ENCODE measurements around the gene ZFX. TPM values are rescaled to one million over a fixed set of nuclear protein-coding genes. Genes with fewer than 3 reads are reported as not detected.
A peak's percentile ranks its signal among the peaks of the same experiment; 100 is the strongest.

Gene ZFX
- total RNA-seq, 2 donors from 2014 or later: 57.7 to 78.1 TPM

- no peaks in the 10 kb centered on the region for H3K36me3 Mint-ChIP-seq
- H3K4me1 Mint-ChIP-seq (ENCODE audit: low read depth in 2 of 2): peaks cover 37 to 48% of the 10 kb centered on the region in 2 donors
- no peak overlapping the region for H3K27ac Mint-ChIP-seq
- ATAC-seq (no peak), DNase-seq (ENCODE audit: low spot score) (no peak)
- no peak overlapping the region for H3K4me3 Mint-ChIP-seq
- H3K27me3 Mint-ChIP-seq: no peaks in the 10 kb centered on the region
- no peaks in the 10 kb centered on the region for H3K9me3 Mint-ChIP-seq
These were observed 47.0 kb downstream of the ZFX start for GRCh38 chrX:24196509-24196908.

GRCh38 chrX:24198101-24198500, 48.6 kb downstream of the ZFX start:
- ATAC-seq (no peak), DNase-seq (ENCODE audit: low spot score) (no peak)
- Mint-ChIP-seq H3K4me3 (no peak overlapping the region), H3K27ac (no peak overlapping the region), H3K27me3 (no peaks in the 10 kb centered on the region), H3K9me3 (no peaks in the 10 kb centered on the region), H3K4me1 (ENCODE audit: low read depth in 2 of 2) (peaks cover 49 to 53% of the 10 kb centered on the region in 2 donors), H3K36me3 (no peaks in the 10 kb centered on the region)

- Mint-ChIP-seq H3K27ac (peak overlapping the region in 1 of 2 donors; percentile 42), H3K36me3 (no peaks in the 10 kb centered on the region), H3K9me3 (no peaks in the 10 kb centered on the region), H3K4me1 (ENCODE audit: low read depth in 2 of 2) (peaks cover 58 to 59% of the 10 kb centered on the region in 2 donors), H3K4me3 (peak overlapping the region; percentile 30), H3K27me3 (no peaks in the 10 kb centered on the region)
- DNase-seq (ENCODE audit: low spot score): no peak
- no peak for ATAC-seq
These were observed 50.6 kb downstream of the ZFX start for GRCh38 chrX:24200133-24200532.

GRCh38 chrX:24201216-24201615, 51.7 kb downstream of the ZFX start:
- Mint-ChIP-seq H3K36me3 (no peaks in the 10 kb centered on the region), H3K4me3 (no peak overlapping the region), H3K9me3 (no peaks in the 10 kb centered on the region), H3K27ac (no peak overlapping the region), H3K27me3 (no peaks in the 10 kb centered on the region), H3K4me1 (ENCODE audit: low read depth in 2 of 2) (peaks cover 52 to 58% of the 10 kb centered on the region in 2 donors)
- DNase-seq (ENCODE audit: low spot score) (no peak), ATAC-seq (no peak)

GRCh38 chrX:24202465-24203031, 53.0 kb downstream of the ZFX start:
- H3K27me3 Mint-ChIP-seq: no peaks in the 10 kb centered on the region
- DNase-seq (ENCODE audit: low spot score): no peak
- peaks cover 48 to 49% of the 10 kb centered on the region in 2 donors for H3K4me1 Mint-ChIP-seq (ENCODE audit: low read depth in 2 of 2)
- no peak overlapping the region for H3K4me3 Mint-ChIP-seq
- no peaks in the 10 kb centered on the region for H3K36me3 Mint-ChIP-seq
- H3K9me3 Mint-ChIP-seq: no peaks in the 10 kb centered on the region
- ATAC-seq: no peak
- H3K27ac Mint-ChIP-seq: peak overlapping the region in 1 of 2 donors; percentile 7

- no peaks in the 10 kb centered on the region for H3K9me3 Mint-ChIP-seq
- peak overlapping the region in 1 of 2 donors; percentile 11 for H3K27ac Mint-ChIP-seq
- DNase-seq (ENCODE audit: low spot score): no peak
- H3K27me3 Mint-ChIP-seq: no peaks in the 10 kb centered on the region
- H3K4me1 Mint-ChIP-seq (ENCODE audit: low read depth in 2 of 2): peaks cover 48 to 49% of the 10 kb centered on the region in 2 donors
- H3K4me3 Mint-ChIP-seq: no peak overlapping the region
- no peaks in the 10 kb centered on the region for H3K36me3 Mint-ChIP-seq
- no peak for ATAC-seq
These were observed 53.7 kb downstream of the ZFX start for GRCh38 chrX:24203072-24203808.

GRCh38 chrX:24204331-24204730, 54.8 kb downstream of the ZFX start:
- H3K27ac Mint-ChIP-seq: peak overlapping the region; percentile 11 to 13
- H3K4me1 Mint-ChIP-seq (ENCODE audit: low read depth in 2 of 2): peaks cover 41 to 42% of the 10 kb centered on the region in 2 donors

GRCh38 chrX:24204958-24205357, 55.4 kb downstream of the ZFX start:
- Mint-ChIP-seq H3K27ac (peak overlapping the region; percentile 11 to 13), H3K4me1 (ENCODE audit: low read depth in 2 of 2) (peaks cover 37 to 39% of the 10 kb centered on the region in 2 donors), H3K27me3 (no peaks in the 10 kb centered on the region), H3K9me3 (no peaks in the 10 kb centered on the region), H3K4me3 (no peak overlapping the region), H3K36me3 (peaks cover under 1% of the 10 kb centered on the region)
- ATAC-seq (no peak), DNase-seq (ENCODE audit: low spot score) (no peak)

More at GRCh38 chrX:24204331-24204730, 54.8 kb downstream of the ZFX start:
- Mint-ChIP-seq H3K27me3 (no peaks in the 10 kb centered on the region), H3K36me3 (no peaks in the 10 kb centered on the region), H3K9me3 (no peaks in the 10 kb centered on the region), H3K4me3 (no peak overlapping the region)
- ATAC-seq (no peak), DNase-seq (ENCODE audit: low spot score) (no peak)

- no peaks in the 10 kb centered on the region for H3K27me3 Mint-ChIP-seq
- no peak overlapping the region for H3K27ac Mint-ChIP-seq
- H3K9me3 Mint-ChIP-seq: no peaks in the 10 kb centered on the region
- H3K4me3 Mint-ChIP-seq: no peak overlapping the region
- ATAC-seq (no peak), DNase-seq (ENCODE audit: low spot score) (no peak)
- H3K4me1 Mint-ChIP-seq (ENCODE audit: low read depth in 2 of 2): peaks cover 21 to 24% of the 10 kb centered on the region in 2 donors
- H3K36me3 Mint-ChIP-seq: peaks cover 9% of the 10 kb centered on the region
These were observed 58.3 kb downstream of the ZFX start for GRCh38 chrX:24207826-24208225.

- no peak overlapping the region for H3K27ac Mint-ChIP-seq
- ATAC-seq: no peak
- no peaks in the 10 kb centered on the region for H3K27me3 Mint-ChIP-seq
- peaks cover 9% of the 10 kb centered on the region for H3K36me3 Mint-ChIP-seq
- H3K9me3 Mint-ChIP-seq: no peaks in the 10 kb centered on the region
- no peak overlapping the region for H3K4me3 Mint-ChIP-seq
- DNase-seq (ENCODE audit: low spot score): no peak
- peaks cover 13 to 16% of the 10 kb centered on the region in 2 donors for H3K4me1 Mint-ChIP-seq (ENCODE audit: low read depth in 2 of 2)
These were observed 59.1 kb downstream of the ZFX start for GRCh38 chrX:24208496-24209240.

- Mint-ChIP-seq H3K27me3 (no peaks in the 10 kb centered on the region), H3K27ac (no peak overlapping the region), H3K9me3 (no peaks in the 10 kb centered on the region), H3K4me3 (no peak overlapping the region), H3K36me3 (peaks cover 9% of the 10 kb centered on the region), H3K4me1 (ENCODE audit: low read depth in 2 of 2) (peaks cover 0 to 4% of the 10 kb centered on the region in 2 donors)
- DNase-seq (ENCODE audit: low spot score): no peak
- no peak for ATAC-seq
These were observed 60.7 kb downstream of the ZFX start for GRCh38 chrX:24210190-24210589.

GRCh38 chrX:24214568-24214967, 65.0 kb downstream of the ZFX start:
- H3K9me3 Mint-ChIP-seq: no peaks in the 10 kb centered on the region
- H3K36me3 Mint-ChIP-seq: peaks cover 9% of the 10 kb centered on the region
- H3K27ac Mint-ChIP-seq: no peak overlapping the region
- peaks cover 3 to 7% of the 10 kb centered on the region in 2 donors for H3K4me1 Mint-ChIP-seq (ENCODE audit: low read depth in 2 of 2)
- H3K27me3 Mint-ChIP-seq: no peaks in the 10 kb centered on the region
- DNase-seq (ENCODE audit: low spot score) (no peak), ATAC-seq (no peak)
- no peak overlapping the region for H3K4me3 Mint-ChIP-seq

- Mint-ChIP-seq H3K27ac (no peak overlapping the region), H3K4me3 (no peak overlapping the region), H3K36me3 (peaks cover 5% of the 10 kb centered on the region), H3K27me3 (no peaks in the 10 kb centered on the region), H3K9me3 (no peaks in the 10 kb centered on the region), H3K4me1 (ENCODE audit: low read depth in 2 of 2) (peaks cover 3 to 7% of the 10 kb centered on the region in 2 donors)
- DNase-seq (ENCODE audit: low spot score) (no peak), ATAC-seq (no peak)
These were observed 65.7 kb downstream of the ZFX start for GRCh38 chrX:24215272-24215671.

- H3K36me3 Mint-ChIP-seq: peaks cover under 1% of the 10 kb centered on the region
- no peak overlapping the region for H3K27ac Mint-ChIP-seq
- H3K27me3 Mint-ChIP-seq: no peaks in the 10 kb centered on the region
- H3K4me1 Mint-ChIP-seq (ENCODE audit: low read depth in 2 of 2): peaks cover 3 to 4% of the 10 kb centered on the region in 2 donors
- no peak for DNase-seq (ENCODE audit: low spot score)
- no peak overlapping the region for H3K4me3 Mint-ChIP-seq
- H3K9me3 Mint-ChIP-seq: no peaks in the 10 kb centered on the region
- ATAC-seq: no peak
These were observed 66.5 kb downstream of the ZFX start for GRCh38 chrX:24216037-24216436.
